Type B pancreatic cell (in vitro differentiated cells): ENCODE measurements around the gene HSPA1A. TPM values are rescaled to one million over a fixed set of nuclear protein-coding genes. Genes with fewer than 3 reads are reported as not detected.

Experiments used
- DNase-seq: peaks from one replicate; pipeline ENCODE4 v3.0.0; 2021; ENCODE audit warnings: mixed read lengths; ENCODE audit not compliant: unreplicated experiment; ENCODE audit errors: extremely low spot score
- H3K27ac Mint-ChIP-seq: 2 replicates; pipeline ENCODE4 v1.8.0; 2021; ENCODE audit warnings: mild to moderate bottlenecking, mixed read lengths
- H3K27me3 Mint-ChIP-seq: 2 replicates; pipeline ENCODE4 v1.8.0; 2021; ENCODE audit warnings: mixed read lengths
- H3K36me3 Mint-ChIP-seq: 2 replicates; pipeline ENCODE4 v1.8.0; 2021; ENCODE audit warnings: mixed read lengths
- H3K4me1 Mint-ChIP-seq: one replicate; pipeline ENCODE4 v1.8.0; 2021; ENCODE audit warnings: mixed read lengths; ENCODE audit not compliant: unreplicated experiment
- H3K4me3 Mint-ChIP-seq: 2 replicates; pipeline ENCODE4 v1.8.0; 2021; ENCODE audit warnings: mild to moderate bottlenecking, mixed read lengths
- H3K9me3 Mint-ChIP-seq: 2 replicates; pipeline ENCODE4 v1.8.0; 2021; ENCODE audit warnings: mixed read lengths
- CTCF ChIP-seq: fragments of 200-600 bp; sonication (generic); conservative IDR thresholded peaks from 2 replicates; pipeline ENCODE4 v1.5.0; 2021; ENCODE audit warnings: antibody characterized with exemption, mild to moderate bottlenecking
- total RNA-seq: library from RNA; stranded (reverse); gene quantifications from 2 replicates; pipeline ENCODE4 v1.2.1, GENCODE V29; 2021; ENCODE audit warnings: low replicate concordance

The HSPA1A gene
- total RNA-seq, 1 donor from 2014 or later, result 45.7 TPM

DNA sequence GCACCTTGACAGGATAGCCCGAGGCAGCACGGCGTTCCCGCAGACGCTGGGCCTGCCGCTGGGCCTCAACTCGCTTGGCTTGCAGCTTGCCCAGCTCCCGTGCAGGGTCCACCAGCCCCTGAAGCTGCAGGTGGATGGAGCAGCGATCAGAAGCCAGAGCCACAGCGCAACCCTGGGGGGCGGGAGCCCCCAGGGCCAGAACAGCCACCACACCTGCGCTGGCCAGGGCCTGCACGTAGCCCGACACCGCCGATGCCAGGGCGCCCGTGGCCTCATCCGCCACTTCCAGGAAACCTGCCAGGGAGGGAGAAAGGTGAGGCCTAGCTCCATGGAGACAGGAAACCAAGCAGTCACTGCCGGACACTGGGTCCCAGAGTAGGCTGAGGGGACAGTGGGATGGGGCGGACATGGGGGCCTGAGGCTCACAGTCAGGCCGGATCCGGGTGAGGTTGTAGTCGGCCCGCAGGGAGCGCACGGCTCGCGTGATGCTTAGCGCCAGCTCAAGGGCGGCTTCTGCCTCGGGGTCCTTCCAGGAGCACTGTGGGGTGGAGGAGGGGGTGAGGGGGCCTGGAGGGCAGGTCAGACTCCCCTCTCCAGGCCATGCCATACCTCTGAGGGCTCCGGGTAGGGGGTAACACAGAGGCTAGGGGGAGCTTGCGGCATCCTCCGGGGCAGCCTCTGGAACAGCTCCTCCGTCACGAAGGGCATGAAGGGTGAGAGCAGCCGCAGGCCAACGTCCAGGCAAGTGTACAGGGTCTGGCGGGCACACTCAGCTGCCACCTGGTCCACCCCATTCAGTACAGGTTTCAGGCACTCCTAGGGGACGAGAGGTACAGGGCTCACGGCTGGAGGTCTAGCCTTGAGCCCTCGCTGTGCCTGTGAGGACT is 36.1 kb upstream of the HSPA1A start:
- no peak for TF ChIP-seq CTCF

DNA sequence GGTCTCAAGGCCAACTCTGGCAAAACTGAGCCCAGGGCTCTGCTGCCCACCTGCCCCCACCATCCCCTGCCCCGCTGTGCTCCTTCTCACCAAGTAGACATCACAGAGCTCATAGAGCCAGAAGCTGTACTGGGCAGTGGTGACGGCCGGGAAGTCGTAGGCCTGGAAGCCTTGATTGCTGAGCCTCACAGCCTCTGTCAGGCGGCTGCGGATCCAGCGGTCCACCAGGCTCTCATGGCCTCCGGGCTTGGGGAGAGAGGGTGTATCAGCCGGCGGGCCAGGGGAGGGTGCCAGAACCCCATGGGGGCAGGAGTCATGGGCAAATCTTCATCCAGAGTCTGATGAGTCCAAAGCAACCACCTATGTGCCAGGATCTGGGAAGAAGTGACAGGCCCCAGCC is 35.4 kb upstream of the HSPA1A start:
- no peak for TF ChIP-seq CTCF
- H3K36me3 Mint-ChIP-seq, result peaks cover 4% of the 10 kb centered on the region

More for the DNA sequence above, 36.1 kb upstream of the HSPA1A start:
- no peak for DNase-seq
- H3K36me3 Mint-ChIP-seq, result peaks cover 4% of the 10 kb centered on the region
- no peaks in the 10 kb centered on the region for H3K9me3 Mint-ChIP-seq
- no peak overlapping the region for H3K27ac Mint-ChIP-seq
- H3K4me3 Mint-ChIP-seq, result no peak overlapping the region
- H3K27me3 Mint-ChIP-seq, result no peaks in the 10 kb centered on the region
- peaks cover 11% of the 10 kb centered on the region for H3K4me1 Mint-ChIP-seq

DNA sequence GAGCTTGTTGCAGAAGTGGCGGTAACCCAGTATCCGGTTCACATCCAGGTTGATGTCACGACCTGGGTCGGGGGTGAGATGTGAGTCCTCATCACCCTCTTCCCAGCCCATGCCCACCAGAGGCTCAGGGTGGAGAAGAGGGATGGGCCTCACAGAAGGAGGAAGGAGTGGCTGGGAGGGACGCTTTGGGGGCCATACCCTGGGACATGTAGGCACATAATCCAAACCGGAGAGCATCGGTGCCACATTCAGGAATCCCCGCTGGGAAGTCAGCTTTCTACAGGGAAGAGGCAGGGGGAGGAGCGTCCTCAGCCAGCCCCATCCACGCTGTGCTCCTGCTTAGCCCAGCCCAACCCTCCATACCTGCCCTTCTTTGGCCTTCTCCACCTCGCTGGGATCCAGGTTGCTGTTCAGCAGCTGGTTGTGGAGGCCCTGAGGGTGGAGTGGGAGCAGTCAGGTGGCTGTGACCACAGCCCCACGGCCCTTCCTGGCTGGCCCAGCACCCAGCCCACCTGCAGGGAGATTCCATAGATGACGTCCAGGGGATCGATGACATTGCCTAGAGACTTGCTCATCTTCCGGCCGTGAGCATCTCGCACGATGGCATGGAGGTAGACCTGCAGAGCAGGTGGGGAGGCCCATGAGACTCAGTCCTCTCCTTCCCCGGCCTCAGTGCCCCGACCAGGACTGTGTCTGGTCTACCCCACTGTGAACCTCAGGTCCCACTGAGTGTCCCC is 34.7 kb upstream of the HSPA1A start:
- no peaks in the 10 kb centered on the region for H3K27me3 Mint-ChIP-seq
- peaks cover 6% of the 10 kb centered on the region for H3K4me1 Mint-ChIP-seq
- no peak for DNase-seq
- H3K4me3 Mint-ChIP-seq, result no peak overlapping the region
- TF ChIP-seq CTCF, result no peak
- peak overlapping the region; percentile 8 for H3K27ac Mint-ChIP-seq
- H3K36me3 Mint-ChIP-seq, result peaks cover 4% of the 10 kb centered on the region
- H3K9me3 Mint-ChIP-seq, result no peaks in the 10 kb centered on the region

More for the DNA sequence above, 35.4 kb upstream of the HSPA1A start:
- Mint-ChIP-seq H3K9me3 (no peaks in the 10 kb centered on the region), H3K27me3 (no peaks in the 10 kb centered on the region), H3K27ac (no peak overlapping the region), H3K4me1 (peaks cover 11% of the 10 kb centered on the region), H3K4me3 (no peak overlapping the region)
- DNase-seq, result no peak

- Mint-ChIP-seq H3K4me3 (no peak overlapping the region), H3K36me3 (peaks cover 4% of the 10 kb centered on the region), H3K27ac (peak overlapping the region; percentile 8), H3K27me3 (no peaks in the 10 kb centered on the region), H3K4me1 (peaks cover 3% of the 10 kb centered on the region), H3K9me3 (no peaks in the 10 kb centered on the region)
- no peak for TF ChIP-seq CTCF
- no peak for DNase-seq
Observed at GRCh38 chr6:31781244-31782125, 33.9 kb upstream of the HSPA1A start.

GRCh38 chr6:31782126-31782855 is 33.1 kb upstream of the HSPA1A start:
- Mint-ChIP-seq H3K27ac (no peak overlapping the region), H3K4me3 (no peak overlapping the region), H3K9me3 (no peaks in the 10 kb centered on the region), H3K36me3 (peaks cover 4% of the 10 kb centered on the region), H3K27me3 (no peaks in the 10 kb centered on the region), H3K4me1 (no peaks in the 10 kb centered on the region)
- no peak for TF ChIP-seq CTCF
- DNase-seq, result no peak
